Activated naive CD4-positive, alpha-beta T cell treated with anti-CD3 and anti-CD28 coated beads, Interleukin-2, amount 10 ng/mL, durations not matched to agents 7 days and 5 days (primary cell): ENCODE measurements around the gene TAS2R50.

Experiments used
- CTCF ChIA-PET: fragments of 350-600 bp; sonication (Branson Sonifier 250); formaldehyde crosslinking; loops from one replicate; lab custom pipeline; 2021; ENCODE audit warnings: antibody characterized with exemption; lab: Charles Lee
- DNase-seq: peaks from one replicate; pipeline ENCODE4 v3.0.0-alpha.2; 2020
- H3K27ac Mint-ChIP-seq: one replicate; pipeline ENCODE4 v1.8.0; 2021; ENCODE audit warnings: mild to moderate bottlenecking, moderate library complexity, mixed read lengths
- H3K27me3 Mint-ChIP-seq: one replicate; pipeline ENCODE4 v1.8.0; 2021; ENCODE audit warnings: mild to moderate bottlenecking, mixed read lengths
- H3K36me3 Mint-ChIP-seq: one replicate; pipeline ENCODE4 v1.8.0; 2021; ENCODE audit warnings: mixed read lengths
- H3K4me1 Mint-ChIP-seq: one replicate; pipeline ENCODE4 v1.8.0; 2021; ENCODE audit warnings: mixed read lengths
- H3K4me3 Mint-ChIP-seq: one replicate; pipeline ENCODE4 v1.8.0; 2021; ENCODE audit warnings: mild to moderate bottlenecking, moderate library complexity, mixed read lengths
- H3K9me3 Mint-ChIP-seq: one replicate; pipeline ENCODE4 v1.8.0; 2021; ENCODE audit warnings: mixed read lengths

TAS2R50 gene

GRCh38 chr12:10968765-10969456 is 17.8 kb downstream of the TAS2R50 start:
- H3K4me1 Mint-ChIP-seq = no peaks in the 10 kb centered on the region
- no peaks in the 10 kb centered on the region for H3K36me3 Mint-ChIP-seq
- CTCF ChIA-PET = no interaction called here

DNA sequence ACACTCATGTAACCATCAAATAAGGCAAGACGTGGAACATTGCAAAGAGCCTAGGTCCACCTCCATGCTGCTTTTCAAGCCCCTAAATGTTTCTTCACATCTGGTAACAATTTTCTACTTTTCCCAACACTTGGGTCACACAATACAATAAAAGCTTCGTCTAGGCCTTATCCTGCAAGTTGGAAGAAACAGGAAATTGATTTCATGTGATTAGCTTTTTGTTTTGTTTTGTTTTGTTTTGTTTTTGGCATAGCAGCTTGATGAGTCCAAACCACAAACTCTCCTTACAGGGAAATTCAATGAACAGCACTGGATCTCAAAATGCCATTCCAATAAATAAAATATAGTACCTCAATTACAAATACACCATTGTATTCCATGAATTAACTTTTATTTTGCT is 19.3 kb downstream of the TAS2R50 start:
- no peaks in the 10 kb centered on the region for H3K27me3 Mint-ChIP-seq
- CTCF ChIA-PET = no interaction called here
- H3K36me3 Mint-ChIP-seq = no peaks in the 10 kb centered on the region
- no peaks in the 10 kb centered on the region for H3K4me1 Mint-ChIP-seq
- H3K4me3 Mint-ChIP-seq = no peak overlapping the region
- no peaks in the 10 kb centered on the region for H3K9me3 Mint-ChIP-seq
- no peak overlapping the region for H3K27ac Mint-ChIP-seq
- DNase-seq = no peak

More at GRCh38 chr12:10968765-10969456, 17.8 kb downstream of the TAS2R50 start:
- Mint-ChIP-seq H3K27ac (no peak overlapping the region), H3K4me3 (no peak overlapping the region), H3K27me3 (no peaks in the 10 kb centered on the region), H3K9me3 (no peaks in the 10 kb centered on the region)
- no peak for DNase-seq

DNA sequence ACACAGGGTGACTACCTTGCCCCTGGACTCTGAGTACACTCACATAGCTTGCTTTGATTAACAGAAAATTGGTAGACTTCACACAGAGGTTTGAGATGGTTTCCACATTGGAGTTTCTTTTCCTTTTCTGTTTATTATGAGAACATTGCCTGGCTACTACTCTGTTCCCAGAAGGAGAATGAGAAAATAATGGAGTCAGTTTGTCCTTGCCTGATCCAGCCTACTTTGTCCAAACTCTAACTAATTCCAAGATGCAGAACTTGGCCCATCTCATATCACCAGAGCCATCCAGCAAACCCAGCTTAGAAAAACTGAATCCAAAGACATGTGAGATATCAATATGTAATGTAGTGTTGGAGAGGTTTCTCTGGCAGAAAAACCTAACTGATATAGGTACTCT is 20.4 kb downstream of the TAS2R50 start:
- H3K36me3 Mint-ChIP-seq = peaks cover 1% of the 10 kb centered on the region
- peaks cover under 1% of the 10 kb centered on the region for H3K4me1 Mint-ChIP-seq
- no peaks in the 10 kb centered on the region for H3K9me3 Mint-ChIP-seq
- H3K27ac Mint-ChIP-seq = no peak overlapping the region
- H3K27me3 Mint-ChIP-seq = no peaks in the 10 kb centered on the region
- H3K4me3 Mint-ChIP-seq = no peak overlapping the region
- DNase-seq = no peak
- CTCF ChIA-PET = no interaction called here

DNA sequence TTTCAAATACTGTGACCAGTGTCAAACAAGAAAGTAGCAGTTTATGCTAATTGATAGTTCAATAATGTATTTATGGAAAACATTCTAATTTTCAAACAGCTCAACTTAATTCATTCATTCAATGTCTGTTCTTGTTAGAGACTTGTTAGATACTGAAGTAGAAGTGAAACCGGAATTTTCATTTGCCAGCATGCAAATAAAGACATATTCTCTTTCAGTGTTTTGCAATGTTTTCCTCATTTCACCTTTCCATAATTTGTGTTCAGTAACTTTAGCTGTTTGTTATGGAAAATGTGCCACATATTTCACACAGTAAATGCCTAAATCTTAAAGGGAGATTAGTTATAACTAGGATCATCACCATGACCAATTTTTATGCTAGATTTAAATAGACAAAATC is 21.2 kb downstream of the TAS2R50 start:
- no peak overlapping the region for H3K4me3 Mint-ChIP-seq
- H3K4me1 Mint-ChIP-seq = peaks cover 8% of the 10 kb centered on the region
- H3K27me3 Mint-ChIP-seq = no peaks in the 10 kb centered on the region
- DNase-seq = no peak
- CTCF ChIA-PET = no interaction called here
- no peaks in the 10 kb centered on the region for H3K9me3 Mint-ChIP-seq
- no peak overlapping the region for H3K27ac Mint-ChIP-seq
- H3K36me3 Mint-ChIP-seq = peaks cover 1% of the 10 kb centered on the region

DNA sequence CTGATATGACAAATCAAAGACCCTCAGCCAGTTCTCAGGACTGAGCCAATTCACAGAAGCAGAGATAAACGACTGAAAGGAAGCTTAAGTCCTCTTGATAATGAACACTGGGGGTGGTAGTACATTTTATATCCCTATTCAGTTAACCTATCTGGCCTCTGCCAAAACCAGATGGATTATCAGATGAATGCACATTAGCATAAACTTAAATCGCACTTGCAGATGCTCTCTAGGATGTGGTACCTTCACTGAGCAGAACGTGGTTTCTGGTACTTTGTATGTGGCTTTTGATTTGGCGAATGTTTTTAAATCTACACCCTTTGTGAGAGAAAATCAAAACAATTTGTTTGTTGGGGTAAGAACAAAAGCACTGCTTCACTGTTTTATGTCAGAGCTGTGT is 26.5 kb downstream of the TAS2R50 start:
- Mint-ChIP-seq H3K27me3 (no peaks in the 10 kb centered on the region), H3K9me3 (peaks cover 2% of the 10 kb centered on the region), H3K27ac (no peak overlapping the region), H3K36me3 (peaks cover 7% of the 10 kb centered on the region), H3K4me3 (no peak overlapping the region), H3K4me1 (peaks cover 22% of the 10 kb centered on the region)
- no peak for DNase-seq
- CTCF ChIA-PET = interaction anchor here (0.6 kb wide), 1 partner anchor 239 kb away, joined by 3 read pairs; no protein-coding TSS in a partner anchor

DNA sequence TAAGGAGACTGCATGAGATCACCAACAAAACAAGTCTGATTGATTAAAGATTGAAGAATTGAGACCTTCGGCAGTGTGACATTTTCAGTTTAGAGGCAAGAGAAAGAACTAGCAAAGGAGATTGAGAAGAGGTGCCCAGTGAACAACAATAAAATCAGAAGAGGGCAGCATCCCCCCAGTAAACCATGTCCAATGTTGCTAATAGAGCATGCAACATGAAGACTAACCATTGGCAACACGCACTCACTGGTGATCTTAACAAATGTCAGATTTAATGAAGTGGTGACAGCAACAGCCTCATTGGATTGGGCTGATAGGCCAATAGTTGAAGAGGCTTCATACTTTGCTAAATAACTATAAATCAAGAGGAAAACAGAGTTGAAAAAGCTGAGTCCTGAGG is 26.9 kb downstream of the TAS2R50 start:
- Mint-ChIP-seq H3K4me3 (no peak overlapping the region), H3K4me1 (peaks cover 22% of the 10 kb centered on the region), H3K27ac (no peak overlapping the region), H3K27me3 (no peaks in the 10 kb centered on the region), H3K9me3 (peaks cover 5% of the 10 kb centered on the region), H3K36me3 (peaks cover 8% of the 10 kb centered on the region)
- CTCF ChIA-PET = interaction anchor here (0.6 kb wide), 1 partner anchor 240 kb away, joined by 3 read pairs; no protein-coding TSS in a partner anchor
- no peak for DNase-seq

DNA sequence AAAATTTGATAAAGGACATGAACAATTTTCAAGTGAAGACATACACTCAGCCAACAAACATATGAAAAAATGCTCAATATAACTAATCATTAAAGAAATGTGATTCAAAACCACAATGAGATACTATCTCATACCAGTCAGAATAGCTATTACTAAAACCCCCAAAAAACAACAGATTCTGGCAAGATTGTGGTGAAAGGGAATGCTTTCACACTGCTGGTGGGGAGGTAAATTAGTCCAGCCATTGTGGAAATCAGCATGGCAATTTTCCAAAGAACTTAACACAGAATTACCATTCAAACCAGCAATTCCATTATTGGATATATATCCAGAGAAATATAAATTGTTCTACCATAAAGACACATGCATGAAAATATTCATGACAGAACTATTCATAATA is 29.0 kb downstream of the TAS2R50 start:
- H3K9me3 Mint-ChIP-seq = peaks cover 7% of the 10 kb centered on the region
- no peak overlapping the region for H3K27ac Mint-ChIP-seq
- no peaks in the 10 kb centered on the region for H3K27me3 Mint-ChIP-seq
- H3K36me3 Mint-ChIP-seq = peaks cover 8% of the 10 kb centered on the region
- no peak overlapping the region for H3K4me3 Mint-ChIP-seq
- DNase-seq = no peak
- H3K4me1 Mint-ChIP-seq = peaks cover 25% of the 10 kb centered on the region
- CTCF ChIA-PET = no interaction called here

DNA sequence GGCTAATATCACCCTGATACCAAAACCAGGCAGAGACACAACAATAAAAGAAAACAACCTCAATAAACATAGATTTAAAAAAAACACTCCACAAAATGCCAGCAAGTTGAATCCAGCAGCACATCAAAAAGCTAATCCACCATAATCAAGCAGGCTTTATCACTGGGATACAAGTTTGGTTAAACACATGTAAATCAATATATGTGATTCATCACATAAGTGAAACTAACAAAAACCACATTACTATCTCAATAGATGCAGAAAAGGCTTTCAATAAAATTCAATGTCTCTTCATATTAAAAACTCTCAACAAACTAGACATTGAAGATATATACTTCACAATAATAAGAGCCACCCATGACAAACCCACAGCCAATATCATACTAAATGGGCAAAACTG is 30.6 kb downstream of the TAS2R50 start:
- H3K4me3 Mint-ChIP-seq = no peak overlapping the region

DNA sequence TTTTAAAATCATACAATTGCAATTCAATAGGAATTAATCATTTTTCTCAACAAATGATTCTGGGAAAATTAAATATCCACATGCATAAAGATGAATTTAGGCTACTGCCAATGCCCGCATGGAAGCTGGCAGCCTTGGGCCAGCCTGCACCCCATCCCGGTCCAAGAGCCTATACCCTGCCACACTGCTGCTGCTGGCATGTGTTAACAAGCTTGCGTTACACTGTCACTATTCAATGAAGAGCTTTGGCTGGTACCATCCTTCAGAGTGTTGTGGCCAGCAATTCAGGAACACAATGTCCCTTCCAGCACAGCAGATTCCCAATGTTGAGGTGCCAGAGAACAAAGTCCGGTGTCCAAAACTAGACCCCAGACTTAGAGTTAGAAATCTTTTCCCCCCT is 34.1 kb downstream of the TAS2R50 start:
- Mint-ChIP-seq H3K27ac (no peak overlapping the region), H3K27me3 (no peaks in the 10 kb centered on the region), H3K9me3 (peaks cover 16% of the 10 kb centered on the region), H3K4me3 (no peak overlapping the region), H3K4me1 (peaks cover 8% of the 10 kb centered on the region), H3K36me3 (peaks cover 8% of the 10 kb centered on the region)
- CTCF ChIA-PET = no interaction called here
- no peak for DNase-seq

More for the DNA sequence above, 30.6 kb downstream of the TAS2R50 start:
- Mint-ChIP-seq H3K36me3 (peaks cover 6% of the 10 kb centered on the region), H3K27me3 (no peaks in the 10 kb centered on the region), H3K27ac (no peak overlapping the region), H3K9me3 (peaks cover 7% of the 10 kb centered on the region), H3K4me1 (peaks cover 22% of the 10 kb centered on the region)
- no peak for DNase-seq
- CTCF ChIA-PET = no interaction called here

DNA sequence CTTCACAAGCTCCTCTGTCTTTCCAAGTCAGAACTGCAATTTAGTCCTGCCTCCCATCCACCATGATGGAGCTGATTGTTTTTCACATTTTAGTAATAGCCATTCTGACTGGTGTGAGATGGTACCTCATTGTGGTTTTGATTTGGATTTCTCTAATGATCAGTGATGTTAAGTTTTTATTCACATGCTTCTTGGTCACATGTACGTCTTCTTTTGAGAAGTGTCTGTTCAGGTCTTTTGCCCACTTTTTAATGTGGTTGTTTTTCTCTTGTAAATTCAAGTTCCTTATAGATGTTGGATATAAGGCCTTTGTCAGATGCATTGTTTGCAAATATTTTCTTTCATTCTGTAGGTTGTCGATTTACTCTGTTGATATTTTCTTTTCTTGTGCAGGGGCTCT is 43.5 kb downstream of the TAS2R50 start:
- peaks cover 9% of the 10 kb centered on the region for H3K4me1 Mint-ChIP-seq
- DNase-seq = no peak
- no peak overlapping the region for H3K4me3 Mint-ChIP-seq
- CTCF ChIA-PET = no interaction called here
- no peaks in the 10 kb centered on the region for H3K27me3 Mint-ChIP-seq
- H3K27ac Mint-ChIP-seq = no peak overlapping the region
- peaks cover 25% of the 10 kb centered on the region for H3K9me3 Mint-ChIP-seq
- H3K36me3 Mint-ChIP-seq = peaks cover 2% of the 10 kb centered on the region

GRCh38 chr12:10941916-10942607 is 44.6 kb downstream of the TAS2R50 start:
- H3K27me3 Mint-ChIP-seq = no peaks in the 10 kb centered on the region
- CTCF ChIA-PET = no interaction called here
- no peak overlapping the region for H3K4me3 Mint-ChIP-seq
- H3K4me1 Mint-ChIP-seq = peaks cover 9% of the 10 kb centered on the region
- DNase-seq = peak; percentile 20
- no peak overlapping the region for H3K27ac Mint-ChIP-seq
- peaks cover 2% of the 10 kb centered on the region for H3K36me3 Mint-ChIP-seq
- H3K9me3 Mint-ChIP-seq = peaks cover 17% of the 10 kb centered on the region

- H3K4me3 Mint-ChIP-seq = no peak overlapping the region
These were observed 45.3 kb downstream of the TAS2R50 start for GRCh38 chr12:10941369-10941768.

GRCh38 chr12:10940389-10940788 is 46.3 kb downstream of the TAS2R50 start:
- CTCF ChIA-PET = interaction anchor here (1.0 kb wide), 1 partner anchor 7 kb away, joined by 4 read pairs; no protein-coding TSS in a partner anchor
- no peak overlapping the region for H3K27ac Mint-ChIP-seq
- peaks cover 9% of the 10 kb centered on the region for H3K4me1 Mint-ChIP-seq
- no peak for DNase-seq
- peaks cover 5% of the 10 kb centered on the region for H3K9me3 Mint-ChIP-seq
- H3K27me3 Mint-ChIP-seq = no peaks in the 10 kb centered on the region
- H3K4me3 Mint-ChIP-seq = no peak overlapping the region
- H3K36me3 Mint-ChIP-seq = peaks cover 2% of the 10 kb centered on the region

More at GRCh38 chr12:10941369-10941768, 45.3 kb downstream of the TAS2R50 start:
- no peaks in the 10 kb centered on the region for H3K27me3 Mint-ChIP-seq
- peaks cover 10% of the 10 kb centered on the region for H3K9me3 Mint-ChIP-seq
- no peak for DNase-seq
- H3K4me1 Mint-ChIP-seq = peaks cover 9% of the 10 kb centered on the region
- H3K36me3 Mint-ChIP-seq = peaks cover 2% of the 10 kb centered on the region
- H3K27ac Mint-ChIP-seq = no peak overlapping the region
- CTCF ChIA-PET = interaction anchor here (1.0 kb wide), 1 partner anchor 8 kb away, joined by 4 read pairs; no protein-coding TSS in a partner anchor

GRCh38 chr12:10939163-10939562 is 47.5 kb downstream of the TAS2R50 start, which contains the start of gene TAS2R14:
TSS of gene TAS2R14 (minus strand) at chr12:10939263. CDS start at chr12:10939207, 56 bp downstream.
- H3K27ac Mint-ChIP-seq = no peak within 1 kb of the TSS
- CTCF ChIA-PET = no interaction called here
- no peak within 1 kb of the TSS for H3K4me3 Mint-ChIP-seq
- no peaks in the 10 kb centered on the region for H3K27me3 Mint-ChIP-seq
- H3K9me3 Mint-ChIP-seq = peaks cover under 1% of the 10 kb centered on the region
- H3K36me3 Mint-ChIP-seq = no peaks in the 10 kb centered on the region
- no peak for DNase-seq
- peaks cover 9% of the 10 kb centered on the region for H3K4me1 Mint-ChIP-seq

DNA sequence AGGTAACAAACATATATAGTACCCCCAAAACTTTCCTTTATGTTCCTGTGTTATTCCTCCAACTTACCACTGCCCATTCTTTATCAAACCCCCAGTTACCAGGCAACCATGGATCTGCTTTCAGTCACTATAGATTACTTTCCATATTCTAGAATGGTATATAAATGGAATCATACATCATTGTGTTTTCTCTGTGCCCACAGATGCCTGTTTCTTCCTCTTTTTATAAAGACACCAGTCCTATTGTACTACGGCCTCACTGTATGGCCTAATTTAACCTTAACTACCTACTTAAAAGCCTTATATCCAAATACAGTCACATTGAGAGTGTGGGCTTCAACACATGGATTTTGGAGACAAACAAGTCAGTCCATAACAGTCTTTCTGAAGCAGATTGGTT is 50.2 kb downstream of the TAS2R50 start:
- DNase-seq = no peak
- H3K4me3 Mint-ChIP-seq = no peak overlapping the region
- peaks cover under 1% of the 10 kb centered on the region for H3K4me1 Mint-ChIP-seq
- no peaks in the 10 kb centered on the region for H3K27me3 Mint-ChIP-seq
- H3K27ac Mint-ChIP-seq = no peak overlapping the region
- H3K36me3 Mint-ChIP-seq = no peaks in the 10 kb centered on the region
- CTCF ChIA-PET = no interaction called here
- H3K9me3 Mint-ChIP-seq = no peaks in the 10 kb centered on the region
